ENCODE measurements around the gene TSPYL6. TPM values are rescaled to one million over a fixed set of nuclear protein-coding genes. Genes with fewer than 3 reads are reported as not detected.

Gene TSPYL6
- total RNA-seq, 1 experiment from 2014 or later = not detected

DNA sequence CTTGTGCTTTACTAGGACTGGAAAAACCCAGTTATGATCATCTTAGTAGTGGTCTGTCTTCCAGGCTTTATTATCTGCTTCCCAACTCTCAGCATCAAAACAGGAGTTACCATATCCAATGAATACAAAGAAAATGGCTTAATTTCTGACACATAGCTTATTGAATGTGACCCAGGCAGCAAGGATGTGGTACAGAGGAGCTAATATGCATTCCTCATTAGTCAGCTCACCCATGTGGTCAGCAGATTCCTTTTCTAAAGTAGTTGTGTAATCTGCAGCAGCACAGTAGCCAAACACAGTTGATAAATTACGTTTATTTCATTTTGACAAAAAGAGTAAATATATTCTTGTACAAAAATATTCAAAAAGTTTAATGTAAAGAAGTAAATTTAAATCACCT, 43.6 kb downstream of the TSPYL6 start:
- no peak overlapping the region for H3K27ac Mint-ChIP-seq (ENCODE audit: unreplicated experiment)
- DNase-seq = no peak

GRCh38 chr2:54209379-54209778, 46.6 kb downstream of the TSPYL6 start:
- POLR2A ChIA-PET = no interaction called here

More for the DNA sequence above, 43.6 kb downstream of the TSPYL6 start:
- TF ChIP-seq CTCF (IDR thresholded peaks at IDR 0.05; ENCODE audit: insufficient read depth in 1 of 2, low read depth in 1 of 2, low read length in 1 of 2, severe bottlenecking in 1 of 2, unreplicated experiment in 1 of 2) = no peak
- Mint-ChIP-seq H3K4me1 (ENCODE audit: low read depth, unreplicated experiment) (peaks cover 21% of the 10 kb centered on the region), H3K9me3 (ENCODE audit: unreplicated experiment) (peaks cover 14% of the 10 kb centered on the region), H3K4me3 (ENCODE audit: unreplicated experiment) (no peak overlapping the region), H3K27me3 (ENCODE audit: insufficient read depth, unreplicated experiment) (no peaks in the 10 kb centered on the region), H3K36me3 (ENCODE audit: insufficient read depth, unreplicated experiment) (no peaks in the 10 kb centered on the region)
- Histone ChIP-seq H3K4me1 (0 out of 2 replicates have a peak, but pooled peaks cover 4% of the 10 kb centered on the region), H3K27me3 (replicated peaks; ENCODE audit: control insufficient read depth, insufficient read depth, low read length) (no peaks in the 10 kb centered on the region), H3K9me3 (no peaks in the 10 kb centered on the region), H3K4me3 (ENCODE audit: low read depth, low read length) (no peak overlapping the region), H3K36me3 (ENCODE audit: control insufficient read depth, insufficient read depth, low read length) (no peaks in the 10 kb centered on the region)
- ChIA-PET CTCF (no interaction called here), POLR2A (no interaction called here)
- no TSS peak for BruUV-seq (replicated peaks)
- intact Hi-C loops (cut with micrococcal nuclease; ENCODE audit: unreplicated experiment) = no loop called here

DNA sequence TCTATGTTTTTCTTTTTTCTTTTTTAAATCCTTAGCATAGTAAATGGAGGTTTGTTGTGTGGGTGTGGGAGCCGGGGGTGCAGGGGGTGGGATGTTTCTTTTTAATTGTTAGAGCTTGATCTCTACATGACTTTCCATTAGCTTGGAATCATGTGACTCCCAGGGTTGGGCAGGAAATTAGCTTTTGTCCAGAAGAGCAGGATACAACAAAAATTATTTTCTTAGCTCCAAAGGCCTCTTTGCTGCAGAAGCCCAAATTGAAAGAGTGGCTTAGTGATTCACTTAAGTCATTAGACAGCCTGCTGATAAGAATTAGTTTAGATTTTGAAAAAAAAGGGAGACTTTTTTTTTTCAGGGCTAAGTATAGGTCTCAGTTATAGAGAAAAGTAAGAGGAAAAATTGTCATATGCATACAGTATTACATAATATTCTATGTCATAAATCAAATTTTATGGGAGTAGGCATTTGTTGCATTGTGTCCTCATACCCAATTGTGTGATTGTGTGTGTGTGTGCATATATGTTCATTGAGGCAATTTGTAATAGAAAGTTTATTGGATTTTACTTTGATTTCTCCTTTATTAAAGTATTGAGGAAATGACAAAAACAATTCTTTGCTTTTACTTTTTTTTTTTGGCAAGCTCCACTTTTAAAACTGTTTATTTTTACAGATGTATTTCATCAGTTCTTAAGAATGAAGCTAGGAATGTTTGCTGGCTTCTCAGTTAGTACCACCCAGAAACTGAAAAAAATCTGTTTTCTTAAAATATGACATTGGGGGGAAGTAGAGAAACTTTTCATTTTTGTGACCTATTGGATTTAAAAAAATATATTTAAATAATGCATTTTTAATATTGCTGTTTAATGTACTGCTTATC, 47.4 kb downstream of the TSPYL6 start:
- Mint-ChIP-seq H3K27ac (ENCODE audit: unreplicated experiment) (peak overlapping the region; percentile 60), H3K4me3 (ENCODE audit: unreplicated experiment) (no peak overlapping the region), H3K36me3 (ENCODE audit: insufficient read depth, unreplicated experiment) (no peaks in the 10 kb centered on the region), H3K4me1 (ENCODE audit: low read depth, unreplicated experiment) (peaks cover 37% of the 10 kb centered on the region), H3K9me3 (ENCODE audit: unreplicated experiment) (no peaks in the 10 kb centered on the region), H3K27me3 (ENCODE audit: insufficient read depth, unreplicated experiment) (no peaks in the 10 kb centered on the region)
- H3K4me1 ChIP-seq = 0 out of 2 replicates have a peak, but pooled peaks cover 5% of the 10 kb centered on the region
- TSS peak; percentile 12 for BruUV-seq (replicated peaks)
- no peak for DNase-seq
- POLR2A ChIA-PET = no interaction called here
- TF ChIP-seq CTCF (IDR thresholded peaks at IDR 0.05; ENCODE audit: insufficient read depth in 1 of 2, low read depth in 1 of 2, low read length in 1 of 2, severe bottlenecking in 1 of 2, unreplicated experiment in 1 of 2) = no peak
- no peaks in the 10 kb centered on the region for H3K9me3 ChIP-seq
- CTCF ChIA-PET = interaction anchor here (0.7 kb wide), 1 partner anchor 32 kb away, joined by 3 read pairs; no protein-coding TSS in a partner anchor
- no peak overlapping the region for H3K4me3 ChIP-seq (ENCODE audit: low read depth, low read length)
- H3K36me3 ChIP-seq (ENCODE audit: control insufficient read depth, insufficient read depth, low read length) = no peaks in the 10 kb centered on the region
- no peaks in the 10 kb centered on the region for H3K27me3 ChIP-seq (replicated peaks; ENCODE audit: control insufficient read depth, insufficient read depth, low read length)
- intact Hi-C loops (cut with micrococcal nuclease; ENCODE audit: unreplicated experiment) = no loop called here

More at GRCh38 chr2:54209379-54209778, 46.6 kb downstream of the TSPYL6 start:
- Histone ChIP-seq H3K27me3 (replicated peaks; ENCODE audit: control insufficient read depth, insufficient read depth, low read length) (no peaks in the 10 kb centered on the region), H3K36me3 (ENCODE audit: control insufficient read depth, insufficient read depth, low read length) (no peaks in the 10 kb centered on the region), H3K9me3 (no peaks in the 10 kb centered on the region), H3K4me3 (ENCODE audit: low read depth, low read length) (no peak overlapping the region), H3K4me1 (0 out of 2 replicates have a peak, but pooled peaks cover 5% of the 10 kb centered on the region)
- no peak for TF ChIP-seq CTCF (IDR thresholded peaks at IDR 0.05; ENCODE audit: insufficient read depth in 1 of 2, low read depth in 1 of 2, low read length in 1 of 2, severe bottlenecking in 1 of 2, unreplicated experiment in 1 of 2)
- no TSS peak for BruUV-seq (replicated peaks)
- Mint-ChIP-seq H3K36me3 (ENCODE audit: insufficient read depth, unreplicated experiment) (no peaks in the 10 kb centered on the region), H3K4me1 (ENCODE audit: low read depth, unreplicated experiment) (peaks cover 35% of the 10 kb centered on the region), H3K9me3 (ENCODE audit: unreplicated experiment) (peaks cover 6% of the 10 kb centered on the region), H3K27ac (ENCODE audit: unreplicated experiment) (no peak overlapping the region), H3K4me3 (ENCODE audit: unreplicated experiment) (no peak overlapping the region), H3K27me3 (ENCODE audit: insufficient read depth, unreplicated experiment) (no peaks in the 10 kb centered on the region)
- DNase-seq = no peak
- intact Hi-C loops (cut with micrococcal nuclease; ENCODE audit: unreplicated experiment) = no loop called here
- CTCF ChIA-PET = interaction anchor here (0.7 kb wide), 1 partner anchor 33 kb away, joined by 3 read pairs; no protein-coding TSS in a partner anchor

Measured in Caco-2 (cell line).